GM13976 (cell line): ENCODE data around the gene SRP68.

Source experiments
- DNase-seq: peaks from one replicate; pipeline ENCODE4 v3.0.0; 2012; ENCODE audit warnings: low spot score
- CTCF ChIP-seq: IDR thresholded peaks from 2 replicates; pipeline ENCODE4 v1.5.1; 2012; ENCODE audit warnings: borderline replicate concordance, mild to moderate bottlenecking; ENCODE audit not compliant: insufficient read depth; ENCODE audit errors: extremely low read depth, missing control alignments, control extremely low read depth
- in situ Hi-C: fragments of 300-500 bp; cut with MboI; formaldehyde crosslinking; loops from one replicate; pipeline ENCODE4 v1.12.0; 2022; ENCODE audit warnings: low sequenced_read_pairs, mixed read lengths, inconsistent platforms; ENCODE audit not compliant: unreplicated experiment

Gene SRP68

GRCh38 chr17:76056882-76057281 lies 15.4 kb downstream of the SRP68 start:
- in situ Hi-C loops = no loop called here
- no peak for TF ChIP-seq CTCF
- no peak for DNase-seq

- no peak for DNase-seq
- in situ Hi-C loops = no loop called here
Measured at GRCh38 chr17:76054112-76054476, 18.2 kb downstream of the SRP68 start.

GRCh38 chr17:76053246-76054111 lies 18.8 kb downstream of the SRP68 start:
- no peak for DNase-seq
- in situ Hi-C loops = no loop called here
- no peak for TF ChIP-seq CTCF

More at GRCh38 chr17:76054112-76054476, 18.2 kb downstream of the SRP68 start:
- no peak for TF ChIP-seq CTCF

GRCh38 chr17:76051561-76051960 lies 20.8 kb downstream of the SRP68 start:
- no peak for DNase-seq
- in situ Hi-C loops = no loop called here
- no peak for TF ChIP-seq CTCF

GRCh38 chr17:76050538-76051467 lies 21.5 kb downstream of the SRP68 start:
- TF ChIP-seq CTCF = no peak
- in situ Hi-C loops = no loop called here

GRCh38 chr17:76049836-76050537 lies 22.3 kb downstream of the SRP68 start:
- no peak for TF ChIP-seq CTCF
- no peak for DNase-seq
- in situ Hi-C loops = no loop called here

More at GRCh38 chr17:76050538-76051467, 21.5 kb downstream of the SRP68 start:
- DNase-seq = no peak
